Liver (tissue), 9 donors: ENCODE data around the gene DIPK1B. TPM values are rescaled to one million over a fixed set of nuclear protein-coding genes. Genes with fewer than 3 reads are reported as not detected.

ENCODE experiments used
- DNase-seq: peaks from one replicate; pipeline ENCODE4 v3.0.0-alpha.2; 2017; ENCODE audit warnings: low spot score
- H3K27ac ChIP-seq, 2 donors: one replicate each; pipeline ENCODE4 v1.7.0; 2013; ENCODE audit warnings: inconsistent platforms in 2 of 2, low read length in 2 of 2, control low read depth in 1 of 2, low read depth in 1 of 2, mild to moderate bottlenecking in 1 of 2
- H3K27me3 ChIP-seq, 4 donors: one replicate each; pipeline versions ENCODE4 v1.6.1 to v1.7.0; 2013; ENCODE audit warnings: low read length in 3 of 4, inconsistent platforms in 1 of 4, mild to moderate bottlenecking in 1 of 4, moderate library complexity in 1 of 4; ENCODE audit not compliant: control insufficient read depth in 4 of 4, insufficient read depth in 4 of 4
- H3K36me3 ChIP-seq, 4 donors: one replicate each; pipeline versions ENCODE4 v1.6.1 to v1.7.0; 2013; ENCODE audit warnings: low read length in 3 of 4, mild to moderate bottlenecking in 3 of 4, low read depth in 1 of 4, moderate library complexity in 1 of 4; ENCODE audit not compliant: control insufficient read depth in 4 of 4, insufficient read depth in 3 of 4
- H3K4me1 ChIP-seq, 4 donors: one replicate each; pipeline versions ENCODE4 v1.6.1 to v1.7.0; 2013; ENCODE audit warnings: low read length in 3 of 4, mild to moderate bottlenecking in 3 of 4, moderate library complexity in 1 of 4; ENCODE audit not compliant: control insufficient read depth in 4 of 4, insufficient read depth in 4 of 4
- H3K4me3 ChIP-seq, 3 donors: one replicate each; pipeline versions ENCODE4 v1.6.1 to v1.7.0; 2013; ENCODE audit warnings: low read length in 3 of 3, control low read depth in 1 of 3, low read depth in 1 of 3, mild to moderate bottlenecking in 1 of 3
- H3K9ac ChIP-seq, 2 donors: one replicate each; pipeline ENCODE4 v1.7.0; 2013; ENCODE audit warnings: low read length in 2 of 2, mild to moderate bottlenecking in 2 of 2, moderate library complexity in 2 of 2, control low read depth in 1 of 2, low read depth in 1 of 2
- H3K9me3 ChIP-seq, 4 donors: one replicate each; pipeline versions ENCODE4 v1.6.1 to v1.7.0; 2013; ENCODE audit warnings: low read length in 3 of 4; ENCODE audit not compliant: control insufficient read depth in 4 of 4
- FOXA1 ChIP-seq: IDR thresholded peaks from 2 replicates; pipeline ENCODE4 v1.6.1; 2016; ENCODE audit warnings: antibody characterized with exemption
- FOXA2 ChIP-seq: IDR thresholded peaks from 2 replicates; pipeline ENCODE4 v1.6.1; 2016; ENCODE audit warnings: antibody characterized with exemption
- GABPA ChIP-seq, 2 donors: IDR thresholded peaks in 1 of 2; conservative IDR thresholded peaks in 1 of 2; 2 replicates each; pipeline ENCODE4 v1.6.1; 2016; ENCODE audit warnings: antibody characterized with exemption in 2 of 2, mild to moderate bottlenecking in 1 of 2, moderate library complexity in 1 of 2
- HNF4A ChIP-seq, 2 donors: conservative IDR thresholded peaks; 2 replicates each; pipeline ENCODE4 v1.6.1; 2016; ENCODE audit warnings: antibody characterized with exemption in 2 of 2, mild to moderate bottlenecking in 2 of 2
- NR2F2 ChIP-seq: IDR thresholded peaks from 2 replicates; pipeline ENCODE4 v1.6.1; 2016; ENCODE audit warnings: antibody characterized with exemption
- RAD21 ChIP-seq, 2 donors: IDR thresholded peaks; 2 replicates each; pipeline ENCODE4 v1.6.1; 2016; ENCODE audit warnings: antibody characterized with exemption in 2 of 2, mild to moderate bottlenecking in 2 of 2
- REST ChIP-seq: IDR thresholded peaks from 2 replicates; pipeline ENCODE4 v1.6.1; 2016; ENCODE audit warnings: antibody characterized with exemption, mild to moderate bottlenecking
- TAF1 ChIP-seq: conservative IDR thresholded peaks from 2 replicates; pipeline ENCODE4 v1.6.1; 2016; ENCODE audit warnings: antibody characterized with exemption, mild to moderate bottlenecking
- YY1 ChIP-seq: IDR thresholded peaks from 2 replicates; pipeline ENCODE4 v1.6.1; 2016; ENCODE audit warnings: antibody characterized with exemption, mild to moderate bottlenecking
- ZBTB33 ChIP-seq: IDR thresholded peaks from 2 replicates; pipeline ENCODE4 v1.6.1; 2016; ENCODE audit warnings: antibody characterized with exemption
- WGBS: extraction: QIAGEN DNeasy Blood & Tissue Kit; methylation state at CpG from one replicate; pipeline ENCODE4 v1.1.7; 2013; 5-methylcytosine and 5-hydroxymethylcytosine counted together
- polyA plus RNA-seq, 2 donors: library from polyadenylated mRNA; stranded (reverse) in 1 of 2; unstranded in 1 of 2; fragments of 200-250 nt in 1 of 2; fragments of >200 nt in 1 of 2; fragmentation: Nextera tagmentation in 1 of 2; extraction: Ambion mirVana in 1 of 2; gene quantifications; one replicate each; pipeline versions ENCODE4 v1.2.1 to v1.2.3, GENCODE V29; 2013 to 2015
- total RNA-seq, 2 donors: library from RNA; depleted of rRNA; stranded (reverse); fragments of >200 nt; gene quantifications; one replicate each; pipeline ENCODE4 v1.2.3, GENCODE V29; 2014
- TF ChIP-seq, protein P1 (sequence below): fragments of 150-350 bp; IDR thresholded peaks from 2 replicates; pipeline ENCODE4 v1.5.1; 2017; ENCODE audit warnings: improper control_type of control experiment, low read depth, low read length; ENCODE audit not compliant: missing input control
- donor health status: healthy.
- donor health status: healthy.
- donor health status: healthy.
- donor health status: healthy.
- donor health status: healthy.

DIPK1B gene
- total and polyA plus RNA-seq, 4 donors: 2.3 to 19.7 (median 5.2) TPM

DNA sequence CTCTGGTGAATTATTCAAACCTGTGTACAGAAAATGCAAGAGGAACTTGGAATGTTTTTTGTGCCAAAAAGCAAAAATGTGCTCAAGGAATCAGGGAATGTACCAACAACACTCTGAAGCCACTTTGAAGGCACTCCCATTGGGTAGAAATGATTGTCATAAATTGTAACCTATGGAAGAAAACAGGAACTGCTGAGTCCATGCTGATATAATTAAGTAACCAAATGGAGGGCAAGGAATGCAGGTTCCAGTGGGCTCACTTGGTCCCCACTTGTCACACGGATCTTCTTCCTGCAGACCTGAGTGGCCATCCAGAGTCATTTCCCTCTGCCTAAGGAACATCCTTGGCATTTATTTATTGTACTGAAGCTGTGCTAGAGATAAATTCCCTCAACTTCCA lies 38.9 kb downstream of the DIPK1B start:
- DNase-seq: no peak
- no peak for TF ChIP-seq TAF1
- no peaks in the 10 kb centered on the region for H3K4me1 ChIP-seq
- H3K4me3 ChIP-seq: no peak overlapping the region
- 84% methylated on average over 1 of the region's 1 CpG for WGBS
- no peaks in the 10 kb centered on the region for H3K36me3 ChIP-seq
- H3K9ac ChIP-seq: no peak overlapping the region
- H3K9me3 ChIP-seq: peaks cover 0 to 10% (median 1%) of the 10 kb centered on the region in 4 donors
- no peaks in the 10 kb centered on the region for H3K27me3 ChIP-seq
- no peak overlapping the region for H3K27ac ChIP-seq

DNA sequence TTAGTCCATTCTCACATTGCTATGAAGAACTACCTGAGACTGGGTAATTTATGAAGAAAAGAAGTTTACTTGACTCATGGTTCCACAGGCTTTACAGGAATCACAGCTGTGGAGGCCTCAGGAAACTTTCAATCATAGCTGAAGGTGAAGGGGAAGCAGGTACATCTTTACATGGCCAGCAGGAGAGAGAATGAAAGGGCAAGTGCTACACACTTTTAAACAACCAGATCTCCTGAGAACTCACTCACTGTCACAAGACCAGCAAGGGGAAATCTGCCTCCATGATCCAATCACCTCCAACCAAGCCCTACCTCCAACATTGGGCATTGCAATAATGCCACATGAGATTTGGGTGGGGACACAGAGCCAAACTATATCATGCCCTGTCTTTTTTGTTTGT lies 39.4 kb downstream of the DIPK1B start:
- no peak overlapping the region for H3K4me3 ChIP-seq
- no peaks in the 10 kb centered on the region for H3K36me3 ChIP-seq
- peaks cover 0 to 10% (median 1%) of the 10 kb centered on the region in 4 donors for H3K9me3 ChIP-seq
- DNase-seq: no peak
- no peaks in the 10 kb centered on the region for H3K27me3 ChIP-seq
- no peak for TF ChIP-seq REST
- no peak for TF ChIP-seq ZBTB33
- TF ChIP-seq GABPA (IDR thresholded peaks at IDR 0.05 in 1 of 2, conservative IDR thresholded peaks at IDR 0.05 in 1 of 2): no peak
- no peak for TF ChIP-seq HNF4A (conservative IDR thresholded peaks at IDR 0.05)
- TF ChIP-seq, protein P1, sequence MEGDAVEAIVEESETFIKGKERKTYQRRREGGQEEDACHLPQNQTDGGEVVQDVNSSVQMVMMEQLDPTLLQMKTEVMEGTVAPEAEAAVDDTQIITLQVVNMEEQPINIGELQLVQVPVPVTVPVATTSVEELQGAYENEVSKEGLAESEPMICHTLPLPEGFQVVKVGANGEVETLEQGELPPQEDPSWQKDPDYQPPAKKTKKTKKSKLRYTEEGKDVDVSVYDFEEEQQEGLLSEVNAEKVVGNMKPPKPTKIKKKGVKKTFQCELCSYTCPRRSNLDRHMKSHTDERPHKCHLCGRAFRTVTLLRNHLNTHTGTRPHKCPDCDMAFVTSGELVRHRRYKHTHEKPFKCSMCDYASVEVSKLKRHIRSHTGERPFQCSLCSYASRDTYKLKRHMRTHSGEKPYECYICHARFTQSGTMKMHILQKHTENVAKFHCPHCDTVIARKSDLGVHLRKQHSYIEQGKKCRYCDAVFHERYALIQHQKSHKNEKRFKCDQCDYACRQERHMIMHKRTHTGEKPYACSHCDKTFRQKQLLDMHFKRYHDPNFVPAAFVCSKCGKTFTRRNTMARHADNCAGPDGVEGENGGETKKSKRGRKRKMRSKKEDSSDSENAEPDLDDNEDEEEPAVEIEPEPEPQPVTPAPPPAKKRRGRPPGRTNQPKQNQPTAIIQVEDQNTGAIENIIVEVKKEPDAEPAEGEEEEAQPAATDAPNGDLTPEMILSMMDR: no peak
- no peak for TF ChIP-seq NR2F2
- no peak for TF ChIP-seq RAD21 (IDR thresholded peaks at IDR 0.05)
- H3K4me1 ChIP-seq: no peaks in the 10 kb centered on the region
- H3K27ac ChIP-seq: no peak overlapping the region
- H3K9ac ChIP-seq: no peak overlapping the region

DNA sequence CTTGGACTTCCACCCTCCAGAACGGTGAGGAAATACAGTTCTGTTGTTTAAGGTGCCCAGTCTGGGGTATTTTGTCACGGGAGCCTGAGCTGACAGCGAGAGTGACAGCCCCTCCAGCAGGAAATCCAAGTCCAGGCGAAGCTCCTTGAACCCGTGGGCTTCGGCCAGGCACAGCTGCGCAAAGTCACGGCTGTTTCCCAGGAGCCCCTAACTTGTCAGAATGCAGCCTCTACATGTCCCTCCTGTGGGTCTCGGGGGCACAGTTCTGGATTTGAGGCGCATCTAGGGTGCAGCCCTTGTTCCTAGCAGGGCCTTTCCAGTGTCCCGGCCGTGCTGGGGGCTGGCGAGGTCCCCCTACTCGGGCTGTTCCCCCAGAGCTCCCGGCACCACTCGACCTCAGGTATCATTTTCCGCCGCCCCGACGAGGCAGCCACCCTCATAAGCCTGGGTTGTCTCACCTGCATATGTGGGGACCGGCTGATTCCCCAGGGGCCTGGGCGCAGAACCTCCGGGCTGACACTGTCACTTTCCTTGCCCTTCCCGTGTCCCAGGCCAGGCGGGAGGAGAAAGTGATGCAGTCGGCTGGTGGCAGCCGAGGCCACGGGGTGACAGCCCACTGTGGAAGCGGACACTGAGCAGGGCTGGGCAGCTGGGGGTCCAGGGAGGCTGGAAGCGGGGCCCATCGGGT lies 41.1 kb downstream of the DIPK1B start:
- 90% methylated on average over 31 of the region's 31 CpGs for WGBS
- Histone ChIP-seq H3K27ac (no peak overlapping the region), H3K4me1 (no peaks in the 10 kb centered on the region), H3K36me3 (no peaks in the 10 kb centered on the region), H3K9me3 (peaks cover 0 to 10% (median 1%) of the 10 kb centered on the region in 4 donors), H3K27me3 (no peaks in the 10 kb centered on the region), H3K9ac (no peak overlapping the region), H3K4me3 (no peak overlapping the region)
- DNase-seq: no peak
- TF ChIP-seq ZBTB33 (no peak), YY1 (no peak), FOXA2 (no peak), FOXA1 (no peak)
- TF ChIP-seq, protein P1: no peak
